Gastrocnemius medialis (tissue), 4 donors: Measurements from ENCODE around the gene TCTN2.

ENCODE experiments used
- POLR2A ChIP-seq, 2 donors: fragments of 450-650 bp; IDR thresholded peaks; one replicate each; pipeline ENCODE4 v1.6.1; 2017; ENCODE audit warnings: antibody characterized with exemption in 2 of 2, mild to moderate bottlenecking in 2 of 2, moderate library complexity in 2 of 2
- TF ChIP-seq, protein P1 (sequence below), 5 experiments: fragments of 450-650 bp in 3 of 5; fragments of 200-600 bp in 2 of 5; sonication (generic) in 2 of 5; IDR thresholded peaks in 4 of 5; conservative IDR thresholded peaks in 1 of 5; 1 replicate in 4 of 5; 2 replicates in 1 of 5; pipeline ENCODE4 v1.5.1; 2016 to 2019; ENCODE audit warnings: antibody characterized with exemption in 5 of 5, mild to moderate bottlenecking in 3 of 5, moderate library complexity in 3 of 5

DNA sequence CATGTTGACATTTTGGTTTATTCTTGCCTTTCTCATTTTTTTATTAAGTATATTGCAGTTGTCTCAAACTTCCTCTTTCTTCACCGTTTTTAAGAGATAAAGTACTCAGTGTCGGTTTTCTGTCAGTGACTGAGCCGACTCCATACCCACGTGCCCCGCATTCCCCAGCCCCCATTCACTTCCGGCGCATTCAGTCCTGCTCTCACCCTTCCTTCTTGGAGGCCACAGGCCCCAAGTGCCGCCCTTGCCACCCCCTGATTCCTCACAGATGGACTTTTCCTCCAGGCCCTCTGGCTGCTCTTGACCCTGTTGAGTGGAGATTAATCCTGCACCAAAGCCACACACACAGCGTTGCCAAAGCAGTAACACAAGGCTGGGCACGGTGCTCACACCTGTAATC, 72.1 kb downstream of the TCTN2 start:
- TF ChIP-seq POLR2A (IDR thresholded peaks at IDR 0.05), result no peak
- TF ChIP-seq, protein P1, sequence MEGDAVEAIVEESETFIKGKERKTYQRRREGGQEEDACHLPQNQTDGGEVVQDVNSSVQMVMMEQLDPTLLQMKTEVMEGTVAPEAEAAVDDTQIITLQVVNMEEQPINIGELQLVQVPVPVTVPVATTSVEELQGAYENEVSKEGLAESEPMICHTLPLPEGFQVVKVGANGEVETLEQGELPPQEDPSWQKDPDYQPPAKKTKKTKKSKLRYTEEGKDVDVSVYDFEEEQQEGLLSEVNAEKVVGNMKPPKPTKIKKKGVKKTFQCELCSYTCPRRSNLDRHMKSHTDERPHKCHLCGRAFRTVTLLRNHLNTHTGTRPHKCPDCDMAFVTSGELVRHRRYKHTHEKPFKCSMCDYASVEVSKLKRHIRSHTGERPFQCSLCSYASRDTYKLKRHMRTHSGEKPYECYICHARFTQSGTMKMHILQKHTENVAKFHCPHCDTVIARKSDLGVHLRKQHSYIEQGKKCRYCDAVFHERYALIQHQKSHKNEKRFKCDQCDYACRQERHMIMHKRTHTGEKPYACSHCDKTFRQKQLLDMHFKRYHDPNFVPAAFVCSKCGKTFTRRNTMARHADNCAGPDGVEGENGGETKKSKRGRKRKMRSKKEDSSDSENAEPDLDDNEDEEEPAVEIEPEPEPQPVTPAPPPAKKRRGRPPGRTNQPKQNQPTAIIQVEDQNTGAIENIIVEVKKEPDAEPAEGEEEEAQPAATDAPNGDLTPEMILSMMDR (IDR thresholded peaks at IDR 0.05 in 4 of 5, conservative IDR thresholded peaks at IDR 0.05 in 1 of 5), result no peak
